ENCODE data around the gene TMEM51. TPM values are rescaled to one million over a fixed set of nuclear protein-coding genes. Genes with fewer than 3 reads are reported as not detected.
A peak's percentile ranks its signal among the peaks of the same experiment; 100 is the strongest.

Gene TMEM51
- total and polyA plus RNA-seq, 7 experiments from 2014 or later, result 0.16 to 0.79 (median 0.56) TPM; not detected in 3

DNA sequence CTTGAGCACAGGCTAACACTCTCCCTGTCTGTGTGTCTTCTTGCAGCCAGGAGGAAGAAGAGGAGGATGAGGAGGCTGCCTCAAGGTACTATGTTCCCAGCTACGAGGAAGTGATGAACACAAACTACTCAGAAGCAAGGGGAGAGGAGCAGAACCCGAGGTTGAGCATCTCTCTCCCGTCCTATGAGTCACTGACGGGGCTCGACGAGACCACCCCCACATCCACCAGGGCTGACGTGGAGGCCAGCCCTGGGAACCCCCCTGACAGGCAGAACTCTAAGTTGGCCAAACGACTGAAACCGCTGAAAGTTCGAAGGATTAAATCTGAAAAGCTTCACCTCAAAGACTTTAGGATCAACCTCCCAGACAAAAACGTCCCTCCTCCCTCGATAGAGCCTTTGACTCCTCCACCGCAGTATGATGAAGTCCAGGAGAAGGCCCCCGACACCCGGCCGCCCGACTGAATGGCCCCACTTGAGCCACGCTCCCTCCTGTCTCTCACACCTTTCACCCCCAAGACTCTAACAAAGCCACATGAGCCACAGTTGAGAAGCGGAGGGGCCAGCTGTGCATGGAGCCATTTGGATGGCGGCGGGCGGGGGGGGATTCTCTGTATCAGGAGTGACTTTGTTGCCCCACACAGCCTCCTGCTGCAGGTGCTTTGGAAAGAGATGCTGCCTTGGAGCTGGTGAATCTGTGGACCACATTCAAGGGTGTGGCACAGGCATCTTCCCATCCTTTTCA lies 65.9 kb downstream of the TMEM51 start:
- CTCF ChIA-PET, result no interaction called here
- H3K27me3 ChIP-seq (ENCODE audit: control insufficient read depth in 2 of 2, insufficient read depth in 2 of 2, low read length in 2 of 2), result no peaks in the 10 kb centered on the region
- ATAC-seq (no peak), DNase-seq (no peak)
- intact Hi-C loops (cut with micrococcal nuclease), result no loop called here
- POLR2A ChIA-PET, result no interaction called here
- no peak overlapping the region for H3K4me3 ChIP-seq (ENCODE audit: low read length)
- Mint-ChIP-seq H3K4me1 (peaks cover 0 to 9% (median 0%) of the 10 kb centered on the region in 7 donors), H3K27ac (no peak overlapping the region), H3K27me3 (peaks cover 0 to 50% (median 10%) of the 10 kb centered on the region in 5 donors), H3K4me3 (no peak overlapping the region), H3K9me3 (no peaks in the 10 kb centered on the region), H3K36me3 (no peaks in the 10 kb centered on the region)
- no peaks in the 10 kb centered on the region for H3K4me1 ChIP-seq (ENCODE audit: control insufficient read depth in 2 of 2, insufficient read depth in 2 of 2, low read length in 2 of 2)
- no peaks in the 10 kb centered on the region for H3K9me3 ChIP-seq (ENCODE audit: control insufficient read depth in 2 of 3, low read length in 3 of 3)
- no peak overlapping the region for H3K27ac ChIP-seq (ENCODE audit: low read depth, low read length)
- H3K36me3 ChIP-seq (ENCODE audit: control insufficient read depth in 2 of 3, insufficient read depth in 3 of 3, low read length in 3 of 3), result no peaks in the 10 kb centered on the region

DNA sequence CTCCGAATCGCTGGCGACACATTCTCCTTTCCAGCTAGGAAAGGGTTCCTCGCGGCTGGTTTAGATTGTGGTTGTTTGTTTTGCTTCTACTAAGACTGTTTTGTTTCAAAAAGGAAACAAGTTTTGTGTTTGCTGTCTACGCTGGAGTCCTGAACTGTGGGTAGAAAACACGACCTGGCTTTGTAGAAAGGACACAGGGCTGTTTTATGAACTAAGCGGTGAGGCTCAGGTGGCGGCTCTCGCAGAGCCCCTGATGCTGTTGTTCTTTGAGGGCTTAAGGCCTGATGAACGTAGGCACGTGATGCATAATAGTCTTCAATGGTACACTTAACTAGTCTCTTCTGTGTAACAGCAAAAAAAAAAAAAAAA lies 66.5 kb downstream of the TMEM51 start:
- ATAC-seq, result no peak
- no peak overlapping the region for H3K27ac Mint-ChIP-seq
- Histone ChIP-seq H3K4me1 (ENCODE audit: control insufficient read depth in 2 of 2, insufficient read depth in 2 of 2, low read length in 2 of 2) (no peaks in the 10 kb centered on the region), H3K27me3 (ENCODE audit: control insufficient read depth in 2 of 2, insufficient read depth in 2 of 2, low read length in 2 of 2) (no peaks in the 10 kb centered on the region), H3K27ac (ENCODE audit: low read depth, low read length) (no peak overlapping the region), H3K9me3 (ENCODE audit: control insufficient read depth in 2 of 3, low read length in 3 of 3) (no peaks in the 10 kb centered on the region), H3K36me3 (ENCODE audit: control insufficient read depth in 2 of 3, insufficient read depth in 3 of 3, low read length in 3 of 3) (no peaks in the 10 kb centered on the region), H3K4me3 (ENCODE audit: low read length) (no peak overlapping the region)
- no peaks in the 10 kb centered on the region for H3K9me3 Mint-ChIP-seq
- DNase-seq, result no peak
- no peaks in the 10 kb centered on the region for H3K36me3 Mint-ChIP-seq
- CTCF ChIA-PET, result no interaction called here
- no peak overlapping the region for H3K4me3 Mint-ChIP-seq
- peaks cover 0 to 9% (median 0%) of the 10 kb centered on the region in 7 donors for H3K4me1 Mint-ChIP-seq
- intact Hi-C loops (cut with micrococcal nuclease), result no loop called here
- POLR2A ChIA-PET, result no interaction called here
- peaks cover 0 to 54% (median 13%) of the 10 kb centered on the region in 5 donors for H3K27me3 Mint-ChIP-seq

DNA sequence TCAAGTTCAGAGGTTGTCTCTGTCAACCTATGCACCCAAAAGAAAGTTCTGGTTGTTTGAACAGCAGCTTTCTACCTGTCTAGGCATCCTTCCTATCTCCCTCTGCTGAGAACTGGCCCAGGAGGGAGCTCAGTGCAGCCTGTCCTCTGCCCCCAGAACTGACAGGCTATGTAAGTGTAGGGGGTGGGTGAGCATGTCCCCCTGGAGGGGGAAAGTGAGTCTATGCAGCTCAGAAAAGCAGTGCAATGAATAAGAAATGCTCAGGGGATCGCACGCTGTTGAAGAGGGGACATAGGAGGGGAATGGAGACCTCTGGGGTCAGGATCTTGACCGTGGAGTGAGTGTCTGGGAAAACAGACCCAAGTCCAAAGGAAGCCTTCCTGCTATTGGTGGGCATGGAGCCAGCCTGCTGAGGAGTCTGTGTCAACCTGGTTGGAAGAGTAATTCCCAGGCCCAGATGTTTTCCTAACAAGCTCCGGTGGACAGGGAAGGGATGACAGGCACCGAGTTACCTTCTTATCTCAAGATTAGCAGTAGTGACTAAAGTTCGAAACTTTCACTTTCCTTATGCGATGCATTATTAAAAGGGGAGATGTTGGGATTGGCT lies 67.4 kb downstream of the TMEM51 start:
- ChIA-PET CTCF (no interaction called here), POLR2A (no interaction called here)
- Mint-ChIP-seq H3K27me3 (peaks cover 0 to 57% (median 13%) of the 10 kb centered on the region in 5 donors), H3K4me1 (peaks cover 0 to 9% (median 0%) of the 10 kb centered on the region in 7 donors), H3K36me3 (no peaks in the 10 kb centered on the region), H3K27ac (no peak overlapping the region), H3K9me3 (no peaks in the 10 kb centered on the region), H3K4me3 (no peak overlapping the region)
- Histone ChIP-seq H3K27me3 (ENCODE audit: control insufficient read depth in 2 of 2, insufficient read depth in 2 of 2, low read length in 2 of 2) (no peaks in the 10 kb centered on the region), H3K4me3 (ENCODE audit: low read length) (no peak overlapping the region), H3K36me3 (ENCODE audit: control insufficient read depth in 2 of 3, insufficient read depth in 3 of 3, low read length in 3 of 3) (no peaks in the 10 kb centered on the region), H3K9me3 (ENCODE audit: control insufficient read depth in 2 of 3, low read length in 3 of 3) (no peaks in the 10 kb centered on the region), H3K27ac (ENCODE audit: low read depth, low read length) (no peak overlapping the region), H3K4me1 (ENCODE audit: control insufficient read depth in 2 of 2, insufficient read depth in 2 of 2, low read length in 2 of 2) (no peaks in the 10 kb centered on the region)
- intact Hi-C loops (cut with micrococcal nuclease), result no loop called here
- DNase-seq (no peak), ATAC-seq (no peak)

DNA sequence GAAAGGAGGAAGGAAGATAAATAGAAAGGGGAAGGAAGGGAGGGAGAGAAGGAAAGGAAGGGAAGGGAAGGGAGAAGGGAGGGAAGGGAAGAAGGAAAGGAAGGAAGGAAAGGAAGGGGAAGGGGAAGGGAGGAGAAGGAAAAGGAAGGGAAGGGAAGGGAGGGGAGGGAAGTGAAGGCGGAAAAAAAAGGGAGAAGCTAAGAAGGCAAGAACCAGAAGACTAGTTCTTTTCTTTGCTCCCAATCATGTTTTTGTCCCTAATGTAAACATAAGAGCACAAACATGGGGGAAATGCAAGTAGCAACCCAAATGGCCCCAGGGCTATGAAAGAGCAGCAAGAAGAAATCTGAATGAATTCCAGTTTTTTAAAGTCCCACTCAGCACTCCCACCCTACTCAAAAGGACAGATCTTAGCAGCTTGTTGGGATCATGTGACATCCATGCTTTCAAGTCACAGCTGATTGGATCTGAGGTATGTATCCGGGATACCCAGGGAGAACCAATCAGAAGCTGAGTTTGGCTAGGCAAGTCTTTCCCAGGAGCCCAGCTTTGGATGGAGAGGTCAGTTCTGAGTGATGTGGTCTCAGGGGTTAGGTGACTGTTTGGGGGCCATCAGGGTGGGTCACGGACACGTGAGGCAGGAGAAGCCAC lies 69.2 kb downstream of the TMEM51 start:
- CTCF ChIA-PET, result no interaction called here
- Mint-ChIP-seq H3K9me3 (no peaks in the 10 kb centered on the region), H3K27ac (no peak overlapping the region), H3K36me3 (no peaks in the 10 kb centered on the region), H3K4me1 (peaks cover 0 to 9% (median 0%) of the 10 kb centered on the region in 7 donors), H3K4me3 (no peak overlapping the region), H3K27me3 (peaks cover 0 to 53% (median 13%) of the 10 kb centered on the region in 5 donors)
- no peaks in the 10 kb centered on the region for H3K27me3 ChIP-seq (ENCODE audit: control insufficient read depth in 2 of 2, insufficient read depth in 2 of 2, low read length in 2 of 2)
- no peaks in the 10 kb centered on the region for H3K4me1 ChIP-seq (ENCODE audit: control insufficient read depth in 2 of 2, insufficient read depth in 2 of 2, low read length in 2 of 2)
- ATAC-seq (no peak), DNase-seq (no peak)
- POLR2A ChIA-PET, result no interaction called here
- H3K27ac ChIP-seq (ENCODE audit: low read depth, low read length), result no peak overlapping the region
- intact Hi-C loops (cut with micrococcal nuclease), result no loop called here
- H3K4me3 ChIP-seq (ENCODE audit: low read length), result no peak overlapping the region
- H3K36me3 ChIP-seq (ENCODE audit: control insufficient read depth in 2 of 3, insufficient read depth in 3 of 3, low read length in 3 of 3), result no peaks in the 10 kb centered on the region
- no peaks in the 10 kb centered on the region for H3K9me3 ChIP-seq (ENCODE audit: control insufficient read depth in 2 of 3, low read length in 3 of 3)

DNA sequence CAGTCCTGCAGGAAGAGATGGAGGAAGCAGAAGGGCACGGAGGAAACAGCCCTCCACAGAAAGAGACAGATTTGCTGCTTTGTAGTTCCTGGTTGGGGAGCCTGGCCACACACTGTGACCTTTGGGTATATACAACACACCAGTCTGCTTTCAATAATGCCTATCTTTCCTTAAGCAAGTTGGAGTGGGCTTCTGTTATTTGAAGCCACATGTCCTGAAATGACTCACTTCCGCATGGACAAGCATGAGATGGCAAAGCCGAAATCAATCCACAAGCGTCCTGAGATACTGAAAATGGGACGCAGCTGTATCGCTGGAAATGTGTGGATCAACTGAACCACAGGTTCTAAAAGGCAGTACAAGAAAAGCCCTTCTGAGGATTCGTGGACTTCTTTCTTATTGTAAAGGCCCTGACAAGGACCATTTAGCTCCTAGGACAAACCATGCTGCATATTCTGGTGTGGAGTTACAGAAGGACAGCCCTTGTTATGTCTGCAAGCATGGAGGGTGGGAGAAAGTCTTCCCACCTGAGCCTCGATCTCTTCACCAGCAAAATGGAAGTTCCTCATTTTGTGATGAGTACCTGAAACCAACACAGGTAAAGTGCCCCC lies 70.8 kb downstream of the TMEM51 start:
- no peaks in the 10 kb centered on the region for H3K27me3 ChIP-seq (ENCODE audit: control insufficient read depth in 2 of 2, insufficient read depth in 2 of 2, low read length in 2 of 2)
- H3K36me3 Mint-ChIP-seq, result no peaks in the 10 kb centered on the region
- H3K27me3 Mint-ChIP-seq, result peaks cover 0 to 47% (median 13%) of the 10 kb centered on the region in 5 donors
- POLR2A ChIA-PET, result no interaction called here
- H3K27ac ChIP-seq (ENCODE audit: low read depth, low read length), result no peak overlapping the region
- CTCF ChIA-PET, result no interaction called here
- no peak overlapping the region for H3K4me3 ChIP-seq (ENCODE audit: low read length)
- H3K9me3 Mint-ChIP-seq, result no peaks in the 10 kb centered on the region
- intact Hi-C loops (cut with micrococcal nuclease), result no loop called here
- DNase-seq (no peak), ATAC-seq (peak; percentile 48)
- H3K36me3 ChIP-seq (ENCODE audit: control insufficient read depth in 2 of 3, insufficient read depth in 3 of 3, low read length in 3 of 3), result no peaks in the 10 kb centered on the region
- H3K27ac Mint-ChIP-seq, result no peak overlapping the region
- H3K9me3 ChIP-seq (ENCODE audit: control insufficient read depth in 2 of 3, low read length in 3 of 3), result no peaks in the 10 kb centered on the region
- no peaks in the 10 kb centered on the region for H3K4me1 ChIP-seq (ENCODE audit: control insufficient read depth in 2 of 2, insufficient read depth in 2 of 2, low read length in 2 of 2)
- no peak overlapping the region for H3K4me3 Mint-ChIP-seq
- peaks cover 0 to 6% (median 0%) of the 10 kb centered on the region in 7 donors for H3K4me1 Mint-ChIP-seq

DNA sequence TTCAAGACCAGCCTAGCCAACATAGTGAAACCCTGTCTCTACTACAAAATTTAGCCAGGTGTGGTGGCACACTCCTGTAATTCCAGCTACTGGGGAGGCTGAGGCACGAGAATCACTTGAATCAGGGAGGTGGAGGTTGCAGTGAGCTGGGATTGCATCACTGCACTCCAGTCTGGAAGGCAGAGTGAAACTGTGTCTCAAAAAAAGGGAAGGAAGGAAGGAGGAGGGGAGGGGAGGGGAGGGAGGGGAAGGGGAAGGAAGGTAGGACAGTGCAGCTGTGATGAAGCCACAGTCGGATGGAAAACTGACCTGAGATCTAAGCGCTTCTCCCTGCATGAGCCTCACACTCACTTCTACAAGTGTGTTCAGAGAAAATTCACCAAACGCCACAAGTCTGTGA lies 71.4 kb downstream of the TMEM51 start:
- Mint-ChIP-seq H3K4me3 (no peak overlapping the region), H3K36me3 (no peaks in the 10 kb centered on the region), H3K4me1 (peaks cover 0 to 8% (median 0%) of the 10 kb centered on the region in 7 donors), H3K27ac (no peak overlapping the region), H3K9me3 (no peaks in the 10 kb centered on the region), H3K27me3 (peaks cover 0 to 52% (median 13%) of the 10 kb centered on the region in 5 donors)
- H3K27ac ChIP-seq (ENCODE audit: low read depth, low read length), result no peak overlapping the region
- POLR2A ChIA-PET, result no interaction called here
- CTCF ChIA-PET, result no interaction called here
- H3K9me3 ChIP-seq (ENCODE audit: control insufficient read depth in 2 of 3, low read length in 3 of 3), result no peaks in the 10 kb centered on the region
- intact Hi-C loops (cut with micrococcal nuclease), result no loop called here
- H3K27me3 ChIP-seq (ENCODE audit: control insufficient read depth in 2 of 2, insufficient read depth in 2 of 2, low read length in 2 of 2), result no peaks in the 10 kb centered on the region
- H3K36me3 ChIP-seq (ENCODE audit: control insufficient read depth in 2 of 3, insufficient read depth in 3 of 3, low read length in 3 of 3), result no peaks in the 10 kb centered on the region
- H3K4me3 ChIP-seq (ENCODE audit: low read length), result no peak overlapping the region
- ATAC-seq, result no peak
- no peaks in the 10 kb centered on the region for H3K4me1 ChIP-seq (ENCODE audit: control insufficient read depth in 2 of 2, insufficient read depth in 2 of 2, low read length in 2 of 2)
- DNase-seq, result no peak
